H1 (cell line): ENCODE data around the gene NOS1AP. TPM values are rescaled to one million over a fixed set of nuclear protein-coding genes. Genes with fewer than 3 reads are reported as not detected.

Experiments used
- CEBPB ChIP-seq: IDR thresholded peaks from 2 replicates; pipeline ENCODE4 v1.6.1; 2012; ENCODE audit warnings: low read depth, low read length
- CHD2 ChIP-seq: IDR thresholded peaks from 2 replicates; pipeline ENCODE4 v1.6.1; 2012; ENCODE audit warnings: low read length, improper control_type of control experiment
- CHD7 ChIP-seq: fragments of 300-600 bp; sonication (generic); IDR thresholded peaks from 2 replicates; pipeline ENCODE4 v1.7.1; 2012; ENCODE audit warnings: low read length, moderate library complexity, mild to moderate bottlenecking, inconsistent platforms; ENCODE audit not compliant: insufficient replicate concordance
- CTBP2 ChIP-seq: IDR thresholded peaks from 2 replicates; pipeline ENCODE4 v1.7.0; 2011; ENCODE audit warnings: borderline replicate concordance, mild to moderate bottlenecking, moderate library complexity, mixed read lengths, low read length; ENCODE audit not compliant: insufficient read depth, insufficient read length
- RNF2 ChIP-seq: fragments of 200-900, 300-1000 bp; sonication (generic); IDR thresholded peaks from 2 replicates; pipeline ENCODE4 v1.7.1; 2016; ENCODE audit warnings: borderline replicate concordance, low read depth, mild to moderate bottlenecking, antibody characterized with exemption, low read length; ENCODE audit not compliant: poor library complexity, severe bottlenecking; ENCODE audit errors: missing control alignments
- RXRA ChIP-seq: IDR thresholded peaks from 2 replicates; pipeline ENCODE4 v1.6.1; 2011; ENCODE audit warnings: low read depth, mild to moderate bottlenecking, low read length, moderate library complexity; ENCODE audit not compliant: insufficient read depth
- TAF1 ChIP-seq: IDR thresholded peaks from 2 replicates; pipeline ENCODE4 v1.6.1; 2011; ENCODE audit warnings: mild to moderate bottlenecking, low read depth, low read length
- TBP ChIP-seq: IDR thresholded peaks from 2 replicates; pipeline ENCODE4 v1.6.1; 2011; ENCODE audit warnings: low read depth, low read length, improper control_type of control experiment
- polyA plus RNA-seq, 7 experiments: library from polyadenylated mRNA; depleted of rRNA in 3 of 7; stranded (reverse) in 5 of 7; unstranded in 2 of 7; fragments of >200 nt in 5 of 7; fragments of 200-250 nt in 2 of 7; gene quantifications; 1 replicate in 5 of 7; 2 replicates in 1 of 7; 4 replicates in 1 of 7; pipeline versions ENCODE4 v1.2.1 to v1.2.3, GENCODE V29; 2011 to 2013; ENCODE audit warnings: missing spikeins in 2 of 7, mixed read lengths in 2 of 7
- total RNA-seq: library from RNA; stranded (reverse); fragmentation: NEBNext Ultra II Directional; extraction: Animal tissue kit (Norgen Biotek cat#: 25700); gene quantifications from 2 replicates; pipeline ENCODE4 v1.2.1, GENCODE V29; 2021

NOS1AP gene
- total and polyA plus RNA-seq, 2 of the 8 experiments (the other 6 are each of a cell fraction or from before 2014, with no cell fraction given) = 2.4 to 12.1 TPM

- TF ChIP-seq CHD7 = no peak
- TF ChIP-seq CEBPB = no peak
- TF ChIP-seq RXRA = no peak
- no peak for TF ChIP-seq CTBP2
- no peak for TF ChIP-seq RNF2
- no peak for TF ChIP-seq CHD2
- no peak for TF ChIP-seq TBP
- TF ChIP-seq TAF1 = no peak
Observed at GRCh38 chr1:162081316-162081715, 11.8 kb downstream of the NOS1AP start (continued).
